Endodermal cell (in vitro differentiated cells): ENCODE data around the gene PIR. TPM values are rescaled to one million over a fixed set of nuclear protein-coding genes. Genes with fewer than 3 reads are reported as not detected.

ENCODE experiments used
- DNase-seq: peaks from one replicate; pipeline ENCODE4 v3.0.0-alpha.2; 2017
- H3K27ac ChIP-seq: 2 replicates; pipeline ENCODE4 v1.5.1; 2013; ENCODE audit warnings: mild to moderate bottlenecking, low read depth, low read length, moderate library complexity
- H3K27me3 ChIP-seq: 2 replicates; pipeline ENCODE4 v1.6.1; 2013; ENCODE audit warnings: mild to moderate bottlenecking, low read length, moderate library complexity; ENCODE audit not compliant: insufficient read depth, control insufficient read depth, poor library complexity, severe bottlenecking
- H3K36me3 ChIP-seq: 2 replicates; pipeline ENCODE4 v1.7.0; 2013; ENCODE audit warnings: mild to moderate bottlenecking, low read length, moderate library complexity; ENCODE audit not compliant: control insufficient read depth, insufficient read depth
- H3K4me1 ChIP-seq: one replicate; pipeline ENCODE4 v1.7.0; 2013; ENCODE audit warnings: low read length; ENCODE audit not compliant: control insufficient read depth, insufficient read depth
- H3K4me3 ChIP-seq: 2 replicates; pipeline ENCODE4 v1.5.1; 2013; ENCODE audit warnings: mild to moderate bottlenecking, low read length, moderate library complexity
- H3K9ac ChIP-seq: 2 replicates; pipeline ENCODE4 v1.6.1; 2013; ENCODE audit warnings: mild to moderate bottlenecking, low read length, moderate library complexity; ENCODE audit not compliant: poor library complexity, severe bottlenecking; ENCODE audit errors: extremely low read depth
- H3K9me3 ChIP-seq: 2 replicates; pipeline ENCODE4 v1.6.1; 2013; ENCODE audit warnings: mild to moderate bottlenecking, low read length, moderate library complexity; ENCODE audit not compliant: control insufficient read depth
- H3K27ac Mint-ChIP-seq: 2 replicates; pipeline ENCODE4 v1.8.0; 2020; ENCODE audit warnings: mixed read lengths
- H3K27me3 Mint-ChIP-seq: 2 replicates; pipeline ENCODE4 v1.8.0; 2021; ENCODE audit warnings: mild to moderate bottlenecking, mixed read lengths; ENCODE audit not compliant: insufficient read depth
- H3K36me3 Mint-ChIP-seq: 2 replicates; pipeline ENCODE4 v1.8.0; 2020; ENCODE audit warnings: low read depth, mixed read lengths
- H3K4me1 Mint-ChIP-seq: 2 replicates; pipeline ENCODE4 v1.8.0; 2020; ENCODE audit warnings: mixed read lengths
- H3K4me3 Mint-ChIP-seq: 2 replicates; pipeline ENCODE4 v1.8.0; 2020; ENCODE audit warnings: mild to moderate bottlenecking, moderate library complexity, mixed read lengths
- H3K9me3 Mint-ChIP-seq: 2 replicates; pipeline ENCODE4 v1.8.0; 2020; ENCODE audit warnings: mild to moderate bottlenecking, mixed read lengths
- WGBS, 2 experiments: methylation state at CpG; one replicate each; pipeline versions ENCODE4 v1.1.5 to v1.1.7; 2013; ENCODE audit warnings: missing lambda C conversion rate in 2 of 2, mixed read lengths in 1 of 2; ENCODE audit not compliant: insufficient coverage in 1 of 2, insufficient read length in 1 of 2; 5-methylcytosine and 5-hydroxymethylcytosine counted together
- total RNA-seq, 2 donors: library from RNA; stranded (reverse); fragmentation: NEBNext Ultra II Directional in 1 of 2; extraction: Animal tissue kit (Norgen Biotek cat#: 25700) in 1 of 2; gene quantifications; 2 replicates in 1 of 2; 3 replicates in 1 of 2; pipeline ENCODE4 v1.2.1, GENCODE V29; 2021
- TF ChIP-seq, protein P1 (sequence below): fragments of 200-600 bp; sonication (generic); conservative IDR thresholded peaks from 2 replicates; pipeline ENCODE4 v1.5.0; 2021; ENCODE audit warnings: antibody characterized with exemption, mild to moderate bottlenecking

The PIR gene
- total RNA-seq, 2 donors from 2014 or later, result 21.0 to 34.2 TPM

DNA sequence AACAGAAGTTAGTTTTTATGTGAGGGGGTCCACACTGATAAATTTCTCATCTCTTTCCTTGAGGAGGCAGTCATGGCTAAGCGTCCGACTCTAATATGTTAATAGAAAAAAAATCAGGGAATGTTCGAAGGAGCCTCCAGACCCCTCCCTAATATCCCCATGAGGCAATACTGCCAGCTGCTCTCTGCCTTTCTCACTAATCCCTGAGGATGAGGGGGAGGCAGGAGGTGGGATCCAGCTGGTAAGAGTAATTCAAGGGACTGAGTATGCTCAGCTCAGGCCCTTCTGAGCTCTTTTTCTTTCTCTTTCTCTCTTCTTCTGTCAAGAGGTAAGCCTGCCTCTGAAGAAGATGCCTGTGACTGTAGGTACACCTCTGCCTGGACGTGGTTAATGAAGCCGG is 51.7 kb downstream of the PIR start:
- no peak for DNase-seq
- Mint-ChIP-seq H3K27me3 (no peaks in the 10 kb centered on the region), H3K4me1 (peaks cover 2% of the 10 kb centered on the region), H3K36me3 (peaks cover 10% of the 10 kb centered on the region), H3K27ac (no peak overlapping the region), H3K4me3 (no peak overlapping the region), H3K9me3 (no peaks in the 10 kb centered on the region)
- no peaks in the 10 kb centered on the region for H3K4me1 ChIP-seq
- H3K9ac ChIP-seq, result no peak overlapping the region
- no peak overlapping the region for H3K4me3 ChIP-seq
- H3K27me3 ChIP-seq, result no peaks in the 10 kb centered on the region
- H3K9me3 ChIP-seq, result no peaks in the 10 kb centered on the region
- no peaks in the 10 kb centered on the region for H3K36me3 ChIP-seq
- H3K27ac ChIP-seq, result no peak overlapping the region
- WGBS, 2 experiments, result 91% methylated on average over 2 of the region's 5 CpGs; no CpG with 5 or more reads in 1 of the 2 experiments
- TF ChIP-seq, protein P1, sequence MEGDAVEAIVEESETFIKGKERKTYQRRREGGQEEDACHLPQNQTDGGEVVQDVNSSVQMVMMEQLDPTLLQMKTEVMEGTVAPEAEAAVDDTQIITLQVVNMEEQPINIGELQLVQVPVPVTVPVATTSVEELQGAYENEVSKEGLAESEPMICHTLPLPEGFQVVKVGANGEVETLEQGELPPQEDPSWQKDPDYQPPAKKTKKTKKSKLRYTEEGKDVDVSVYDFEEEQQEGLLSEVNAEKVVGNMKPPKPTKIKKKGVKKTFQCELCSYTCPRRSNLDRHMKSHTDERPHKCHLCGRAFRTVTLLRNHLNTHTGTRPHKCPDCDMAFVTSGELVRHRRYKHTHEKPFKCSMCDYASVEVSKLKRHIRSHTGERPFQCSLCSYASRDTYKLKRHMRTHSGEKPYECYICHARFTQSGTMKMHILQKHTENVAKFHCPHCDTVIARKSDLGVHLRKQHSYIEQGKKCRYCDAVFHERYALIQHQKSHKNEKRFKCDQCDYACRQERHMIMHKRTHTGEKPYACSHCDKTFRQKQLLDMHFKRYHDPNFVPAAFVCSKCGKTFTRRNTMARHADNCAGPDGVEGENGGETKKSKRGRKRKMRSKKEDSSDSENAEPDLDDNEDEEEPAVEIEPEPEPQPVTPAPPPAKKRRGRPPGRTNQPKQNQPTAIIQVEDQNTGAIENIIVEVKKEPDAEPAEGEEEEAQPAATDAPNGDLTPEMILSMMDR, result no peak

DNA sequence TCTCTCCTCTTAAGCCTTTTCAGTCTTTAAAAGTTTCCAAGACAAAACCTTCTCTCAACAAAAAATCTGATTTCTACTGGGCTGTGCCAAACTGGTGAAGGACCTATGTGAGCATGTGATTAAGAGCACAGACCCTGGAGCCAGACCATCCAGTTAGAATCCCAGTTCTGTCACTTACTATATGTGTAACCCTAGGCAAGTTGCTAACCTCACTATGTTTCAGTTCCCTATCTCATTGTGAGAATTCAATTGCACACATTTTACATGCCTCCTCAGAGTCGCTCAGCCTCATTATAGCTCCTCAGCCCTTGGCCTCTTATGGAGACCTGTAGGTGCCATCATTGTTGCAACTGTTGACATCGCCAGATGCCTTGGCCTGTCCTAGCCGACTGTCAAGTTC is 54.8 kb downstream of the PIR start:
- WGBS, 2 experiments, result 94% methylated on average over 3 of the region's 3 CpGs; no CpG with 5 or more reads in 1 of the 2 experiments
- DNase-seq, result no peak
- Mint-ChIP-seq H3K4me1 (peaks cover 2% of the 10 kb centered on the region), H3K27ac (no peak overlapping the region), H3K9me3 (no peaks in the 10 kb centered on the region), H3K4me3 (no peak overlapping the region), H3K36me3 (no peaks in the 10 kb centered on the region), H3K27me3 (peaks cover 9% of the 10 kb centered on the region)
- no peaks in the 10 kb centered on the region for H3K9me3 ChIP-seq
- no peaks in the 10 kb centered on the region for H3K36me3 ChIP-seq
- H3K9ac ChIP-seq, result no peak overlapping the region
- TF ChIP-seq, protein P1, result no peak
- H3K4me3 ChIP-seq, result no peak overlapping the region
- H3K27me3 ChIP-seq, result no peaks in the 10 kb centered on the region
- no peaks in the 10 kb centered on the region for H3K4me1 ChIP-seq
- no peak overlapping the region for H3K27ac ChIP-seq

DNA sequence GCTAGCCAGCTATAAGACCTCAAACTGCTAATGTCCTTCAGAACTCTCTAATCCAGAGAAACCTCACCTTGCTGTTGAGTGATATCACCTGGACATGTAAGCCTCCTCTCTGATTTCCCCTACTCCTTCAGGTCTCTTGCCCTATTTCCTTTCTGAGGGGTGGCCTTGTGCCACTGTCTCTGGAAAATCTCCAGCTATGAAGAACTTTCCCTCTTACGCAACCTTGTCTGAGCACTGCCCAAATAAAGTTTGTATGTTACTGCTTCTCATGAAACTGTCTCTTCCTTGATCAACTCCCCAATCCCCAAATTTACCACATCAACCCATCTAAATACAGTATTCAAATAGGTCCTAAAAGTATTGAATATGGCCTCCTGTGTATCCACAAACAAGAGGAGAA is 55.4 kb downstream of the PIR start:
- DNase-seq, result no peak
- Mint-ChIP-seq H3K27ac (no peak overlapping the region), H3K27me3 (peaks cover 13% of the 10 kb centered on the region), H3K4me3 (no peak overlapping the region), H3K4me1 (peaks cover 2% of the 10 kb centered on the region), H3K9me3 (no peaks in the 10 kb centered on the region), H3K36me3 (no peaks in the 10 kb centered on the region)
- H3K9me3 ChIP-seq, result no peaks in the 10 kb centered on the region
- H3K4me3 ChIP-seq, result no peak overlapping the region
- TF ChIP-seq, protein P1, result no peak
- H3K27ac ChIP-seq, result no peak overlapping the region
- H3K36me3 ChIP-seq, result no peaks in the 10 kb centered on the region
- no peak overlapping the region for H3K9ac ChIP-seq
- no peaks in the 10 kb centered on the region for H3K27me3 ChIP-seq
- H3K4me1 ChIP-seq, result no peaks in the 10 kb centered on the region
- 94% methylated on average over 1 of the region's 1 CpG; no CpG with 5 or more reads in 1 of the 2 experiments for WGBS, 2 experiments
